ENCODE measurements around the gene TNFAIP6. TPM values are rescaled to one million over a fixed set of nuclear protein-coding genes. Genes with fewer than 3 reads are reported as not detected.
A peak's percentile ranks its signal among the peaks of the same experiment; 100 is the strongest.

TNFAIP6 gene
- polyA plus RNA-seq, 1 of the 3 experiments (the other 2 are of a cell fraction) = 0.58 TPM

- no peak for TF ChIP-seq IRF3 (IDR thresholded peaks at IDR 0.05; ENCODE audit: low read depth, low read length)
- no peak for TF ChIP-seq CTCF (IDR thresholded peaks at IDR 0.05)
- no peak for TF ChIP-seq TEAD4 (IDR thresholded peaks at IDR 0.05; ENCODE audit: borderline replicate concordance, insufficient read depth)
- TF ChIP-seq PBX3 (IDR thresholded peaks at IDR 0.05) = no peak
- TF ChIP-seq TCF12 (IDR thresholded peaks at IDR 0.05) = no peak
Measured at GRCh38 chr2:151407281-151407680, 49.9 kb downstream of the TNFAIP6 start (continued).

GRCh38 chr2:151408788-151409600 lies 51.6 kb downstream of the TNFAIP6 start:
- no peaks in the 10 kb centered on the region for H3K9me2 ChIP-seq
- 0 out of 2 replicates have a peak overlapping the region, but pooled peaks have one; percentile 82 for H3K4me2 ChIP-seq
- H3K27ac ChIP-seq (ENCODE audit: low read depth in 2 of 2, low read length in 1 of 2) = peak overlapping the region; percentile 7 to 91; a peak in 2 of 4 replicates
- no peaks in the 10 kb centered on the region for H3K9me3 ChIP-seq
- H3K27me3 ChIP-seq (ENCODE audit: insufficient read depth) = no peaks in the 10 kb centered on the region
- DNase-seq = no peak
- H3F3A ChIP-seq (replicated peaks; ENCODE audit: insufficient read depth) = no peaks in the 10 kb centered on the region
- H2AFZ ChIP-seq (ENCODE audit: low read depth) = peak overlapping the region; percentile 95
- no peak for TF ChIP-seq TAF1 (IDR thresholded peaks at IDR 0.05; ENCODE audit: borderline replicate concordance, low read depth, low read length)
- no peak for TF ChIP-seq FOSL2 (IDR thresholded peaks at IDR 0.05; ENCODE audit: borderline replicate concordance, low read depth)
- TF ChIP-seq NFIC (IDR thresholded peaks at IDR 0.05; ENCODE audit: borderline replicate concordance) = no peak
- no peak for TF ChIP-seq POLR2AphosphoS5 (IDR thresholded peaks at IDR 0.05; ENCODE audit: low read depth, low read length)
- TF ChIP-seq RCOR1 (IDR thresholded peaks at IDR 0.05; ENCODE audit: low read length) = no peak
- no peak for TF ChIP-seq MAX (IDR thresholded peaks at IDR 0.05; ENCODE audit: low read depth)
- TF ChIP-seq TCF12 (IDR thresholded peaks at IDR 0.05) = no peak
- no peak for TF ChIP-seq EP300 (IDR thresholded peaks at IDR 0.05; ENCODE audit: borderline replicate concordance in 1 of 2, low read depth in 1 of 2, low read length in 1 of 2)
- no peak for TF ChIP-seq JUND (IDR thresholded peaks at IDR 0.05)
- TF ChIP-seq RXRA (IDR thresholded peaks at IDR 0.05; ENCODE audit: borderline replicate concordance, low read depth) = no peak
- no peak for TF ChIP-seq FOXJ3 (CRISPR knock-in tag; IDR thresholded peaks at IDR 0.05)
- no peak for TF ChIP-seq MXI1 (IDR thresholded peaks at IDR 0.05; ENCODE audit: low read depth, low read length)
- TF ChIP-seq GATA2 (CRISPR knock-in tag; IDR thresholded peaks at IDR 0.05) = no peak
- no peak for TF ChIP-seq ELF1 (IDR thresholded peaks at IDR 0.05)
- no peak for TF ChIP-seq GABPA (IDR thresholded peaks at IDR 0.05; ENCODE audit: low read depth)
- TF ChIP-seq RAD21 (IDR thresholded peaks at IDR 0.05; ENCODE audit: low read length) = no peak
- no peak for TF ChIP-seq CTCF (IDR thresholded peaks at IDR 0.05)
- POLR2A ChIA-PET = interaction anchor here (1.4 kb wide), 1 partner anchor 148 kb away, joined by 5 read pairs; no protein-coding TSS in a partner anchor
- peaks cover 9% of the 10 kb centered on the region for H4K20me1 ChIP-seq (ENCODE audit: insufficient read depth)
- CTCF ChIA-PET = interaction anchor here (0.6 to 1.4 kb wide), 6 partner anchors 14 to 928 kb away, joined by 3 to 5 read pairs (median 4); no protein-coding TSS in a partner anchor
- WGBS (ENCODE audit: low lambda C conversion rate) = 93% methylated on average over 25 of the region's 25 CpGs
- peak overlapping the region; percentile 82 for H3K4me3 ChIP-seq (ENCODE audit: low read depth in 2 of 2, low read length in 1 of 2)
- H3K9ac ChIP-seq = peak overlapping the region; percentile 97; the same call in 1 of the 2 replicates
- peaks cover 0 to 9% of the 10 kb centered on the region in 2 experiments; a peak in 3 of 4 replicates for H3K4me1 ChIP-seq (ENCODE audit: control insufficient read depth in 1 of 2, insufficient read depth in 2 of 2, low read depth in 1 of 2, low read length in 1 of 2)
- H3K79me2 ChIP-seq (ENCODE audit: insufficient read depth) = peaks cover 43% of the 10 kb centered on the region
- H3K36me3 ChIP-seq (replicated peaks in 1 of 2; ENCODE audit: control insufficient read depth in 1 of 2, insufficient read depth in 2 of 2, low read length in 1 of 2) = peaks cover 11 to 25% of the 10 kb centered on the region in 2 experiments

Data from SK-N-SH (cell line).